HK-2 (cell line): ENCODE results near the gene VAPA.

Source experiments
- DNase-seq: peaks from one replicate; pipeline ENCODE4 v3.0.0-alpha.2; 2018; ENCODE audit not compliant: unreplicated experiment

VAPA gene

DNA sequence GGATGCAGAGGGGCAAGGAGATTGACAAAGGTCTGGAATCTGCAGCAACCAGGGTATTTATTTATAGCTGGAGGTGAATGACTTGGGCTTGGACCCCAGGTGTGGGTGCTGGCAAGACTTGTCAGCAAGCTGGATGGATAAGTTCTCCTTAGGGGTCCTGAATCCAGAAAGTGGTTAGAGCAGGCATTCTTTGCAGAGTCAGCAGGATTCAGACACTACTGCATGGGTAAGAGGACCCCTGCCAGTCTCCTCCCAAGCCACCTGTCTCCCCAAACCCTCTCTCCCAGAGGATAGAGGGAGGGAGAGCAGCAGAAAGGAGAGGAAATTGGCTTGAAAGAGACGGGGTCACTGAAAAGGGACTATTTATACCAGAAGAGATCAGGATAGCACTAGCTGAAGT lies 89.5 kb downstream of the VAPA start:
- no peak for DNase-seq

DNA sequence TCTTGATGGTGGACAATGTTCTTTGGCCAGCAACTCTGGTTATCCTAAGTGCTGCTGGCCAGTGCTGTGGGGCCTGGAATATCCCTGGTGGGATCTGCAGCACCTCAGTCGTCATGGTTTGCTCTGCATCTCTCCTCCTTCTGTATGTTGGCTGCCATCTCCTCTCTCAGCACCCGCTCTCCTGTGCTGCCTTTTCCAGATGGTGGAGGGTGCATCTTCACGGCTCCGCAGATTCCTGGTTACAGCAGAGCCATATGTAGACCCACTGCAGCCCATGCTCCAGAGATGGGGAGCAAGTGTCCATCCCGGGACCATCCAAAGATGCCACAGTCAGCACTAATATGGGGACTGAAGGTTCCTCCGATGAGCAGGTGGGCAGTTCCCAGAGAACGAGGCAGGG lies 90.0 kb downstream of the VAPA start:
- no peak for DNase-seq

DNA sequence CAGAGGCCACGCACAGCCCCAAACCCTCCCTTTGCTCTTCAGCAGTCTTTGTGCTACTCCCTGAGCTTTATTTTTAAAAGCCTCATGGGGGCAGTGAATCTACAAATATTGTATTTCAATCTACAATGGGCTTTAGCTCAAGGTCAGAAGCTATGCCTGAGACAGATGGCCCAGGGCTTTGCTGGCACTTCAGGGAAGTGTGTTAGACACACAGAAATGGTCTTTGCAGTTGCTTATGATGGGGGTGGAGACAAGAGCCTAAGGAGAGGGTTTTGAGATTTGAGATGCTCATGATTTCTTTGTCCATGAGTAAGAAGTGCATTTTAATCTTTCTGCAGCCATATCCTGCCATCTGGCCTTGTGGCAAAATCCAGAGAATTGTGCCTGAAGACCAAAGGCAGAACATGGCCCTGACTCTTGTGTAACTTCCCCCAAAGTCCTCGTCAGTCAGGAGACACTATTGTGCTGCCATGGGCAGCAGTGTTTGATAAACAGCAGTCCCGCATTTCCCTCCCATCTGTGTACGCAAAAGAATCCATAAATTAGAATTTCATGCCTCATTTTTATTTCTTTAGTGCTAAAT lies 92.6 kb downstream of the VAPA start:
- no peak for DNase-seq

DNA sequence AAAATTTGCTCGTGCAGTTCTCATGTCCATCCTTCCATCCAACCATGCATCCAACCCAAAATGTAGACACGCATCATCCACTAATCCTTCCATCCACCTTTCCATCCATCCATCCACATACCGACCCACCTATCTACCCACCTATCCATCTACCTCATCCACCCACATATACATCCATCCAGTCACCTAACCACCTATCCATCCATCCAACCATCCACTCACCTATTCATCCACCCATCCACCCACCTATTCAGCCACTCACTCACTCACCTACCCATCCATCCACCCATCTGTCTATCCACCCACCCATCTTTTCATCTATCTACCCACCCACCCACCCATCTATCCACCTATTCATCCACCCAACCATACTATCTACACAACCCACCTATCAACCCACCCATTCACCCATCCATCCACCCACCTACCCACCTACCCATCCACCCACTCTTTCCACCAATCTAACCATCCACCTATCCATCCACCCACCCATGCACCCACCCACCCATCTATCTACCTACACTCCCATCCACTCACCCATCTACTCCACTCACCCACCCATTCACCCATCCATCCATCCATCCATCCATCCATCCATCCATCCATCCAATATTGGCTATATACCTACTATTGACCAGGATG lies 94.3 kb downstream of the VAPA start:
- no peak for DNase-seq
